NCI-H2196 treated with DMSO at 0.1 percent for 48 hours (cell line): Measurements from ENCODE around the gene BPIFB4.

Experiments used
- DNase-seq: peaks from one replicate; lab custom pipeline; 2025; ENCODE audit not compliant: unreplicated experiment; lab: John Stamatoyannopoulos, UW

Gene BPIFB4

DNA sequence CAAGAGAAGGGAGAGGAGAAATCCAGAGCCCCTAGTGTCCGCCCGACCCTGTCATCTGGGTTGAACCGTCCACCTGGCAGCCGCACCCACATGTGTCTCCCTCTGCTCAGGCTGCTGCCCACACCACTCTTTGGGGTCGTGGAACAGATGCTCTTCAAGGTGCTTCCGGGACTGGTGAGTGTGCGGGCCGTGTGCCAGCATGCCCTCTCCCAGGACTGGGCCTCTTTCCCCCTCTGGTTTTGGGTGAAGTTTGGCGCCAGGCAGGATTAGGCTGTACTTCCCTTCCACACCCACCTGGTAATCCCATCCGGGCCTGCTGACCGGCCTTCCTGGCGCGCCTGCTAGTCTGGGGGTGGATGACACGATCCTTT, 17.8 kb upstream of the BPIFB4 start:
- DNase-seq: no peak

DNA sequence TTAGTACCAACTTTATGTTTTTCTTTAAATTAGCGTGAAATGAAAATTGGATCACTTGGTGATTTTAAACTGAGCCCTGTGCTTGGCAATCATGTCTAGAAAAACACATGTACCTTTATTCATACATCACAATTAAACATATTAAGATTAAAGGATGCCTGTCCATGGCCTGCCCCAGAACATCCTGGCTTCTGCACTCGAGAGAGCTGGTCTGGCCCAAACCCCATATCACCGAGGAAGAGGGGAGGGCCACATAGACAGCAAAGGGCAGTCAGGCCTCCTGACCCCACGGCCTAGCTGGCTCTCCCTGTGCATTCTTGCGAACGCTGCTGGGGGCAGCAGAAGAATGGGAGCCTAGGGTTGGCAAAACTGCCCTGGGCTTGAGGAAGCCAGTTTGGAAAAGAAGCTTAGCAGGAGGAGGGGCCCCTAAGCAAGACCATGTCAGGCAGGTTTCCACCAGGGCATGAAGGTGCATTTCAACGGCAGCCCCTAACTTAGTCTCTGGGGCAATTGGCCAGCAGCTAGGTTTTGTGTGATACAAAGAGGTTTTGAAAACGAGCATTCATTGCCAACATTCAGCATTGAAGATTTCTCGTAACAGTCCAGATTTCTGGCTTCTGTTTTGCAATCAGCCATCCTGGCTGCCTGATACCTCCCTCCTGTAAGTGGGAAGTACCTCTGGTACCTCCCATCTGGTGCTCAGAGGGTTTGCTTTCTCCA, 17.2 kb upstream of the BPIFB4 start:
- DNase-seq: no peak

DNA sequence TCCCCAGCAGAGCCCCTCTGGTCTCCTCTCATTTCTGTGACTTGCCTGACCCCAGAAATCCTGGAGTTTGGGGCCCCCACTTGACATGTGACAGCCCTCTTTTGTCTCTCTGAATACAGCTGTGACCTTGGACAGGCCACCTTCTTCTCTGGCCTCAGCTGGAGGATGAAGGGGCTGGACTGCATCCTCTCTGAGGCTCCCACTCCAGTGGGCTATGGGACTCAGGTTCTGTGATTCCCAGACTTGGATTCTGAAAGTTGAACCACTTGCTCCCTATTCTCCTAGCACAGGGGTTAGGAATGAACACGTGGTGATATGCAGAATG, 16.7 kb upstream of the BPIFB4 start:
- no peak for DNase-seq

DNA sequence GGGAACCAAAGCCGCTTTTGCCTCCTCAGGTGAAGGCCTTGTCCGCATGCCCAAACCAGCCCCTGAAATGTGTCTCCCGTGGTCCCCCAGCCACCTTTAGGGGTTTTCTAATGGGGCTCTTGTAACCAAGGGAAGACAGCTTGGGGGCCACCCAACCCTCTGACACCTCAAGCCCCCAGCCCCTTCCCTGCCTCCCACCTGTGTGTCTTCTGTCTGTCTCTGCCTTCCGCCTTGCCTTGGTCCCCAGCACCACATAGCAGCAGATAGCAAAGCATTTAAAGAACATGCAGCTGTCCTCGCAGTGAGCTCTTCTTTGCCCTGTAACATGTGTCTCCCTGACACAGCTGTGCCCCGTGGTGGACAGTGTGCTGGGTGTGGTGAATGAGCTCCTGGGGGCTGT, 16.2 kb upstream of the BPIFB4 start:
- DNase-seq: no peak

DNA sequence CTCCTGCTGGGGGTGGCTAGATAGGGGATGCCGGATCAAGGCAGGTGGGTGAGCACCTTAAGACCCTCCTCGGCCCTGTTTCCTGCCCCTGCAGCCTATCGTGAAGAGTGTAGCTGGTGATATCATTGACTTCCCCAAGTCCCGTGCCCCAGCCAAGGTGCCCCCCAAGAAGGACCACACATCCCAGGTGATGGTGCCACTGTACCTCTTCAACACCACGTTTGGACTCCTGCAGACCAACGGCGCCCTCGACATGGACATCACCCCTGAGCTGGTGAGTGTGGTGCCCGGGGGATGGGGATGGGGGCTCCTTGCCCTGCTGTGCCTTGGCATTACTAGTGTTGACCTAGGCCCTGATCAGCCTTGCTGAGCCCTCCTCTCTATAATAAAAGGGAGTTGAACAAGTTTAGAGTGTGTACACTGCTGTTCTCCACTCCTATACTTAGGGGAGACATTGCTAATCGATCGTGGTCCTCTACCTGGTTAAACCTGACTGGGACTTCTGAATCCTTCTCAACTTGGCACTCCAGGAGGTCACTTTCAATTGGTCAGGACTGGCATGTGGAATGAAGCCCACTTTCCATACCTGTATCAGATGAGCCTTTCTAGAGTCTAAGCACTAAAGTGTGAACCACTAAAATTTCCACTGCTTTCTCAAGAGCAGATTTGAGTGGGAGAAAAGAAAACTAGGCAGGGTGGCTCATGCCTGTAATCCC, 14.7 kb upstream of the BPIFB4 start:
- no peak for DNase-seq

DNA sequence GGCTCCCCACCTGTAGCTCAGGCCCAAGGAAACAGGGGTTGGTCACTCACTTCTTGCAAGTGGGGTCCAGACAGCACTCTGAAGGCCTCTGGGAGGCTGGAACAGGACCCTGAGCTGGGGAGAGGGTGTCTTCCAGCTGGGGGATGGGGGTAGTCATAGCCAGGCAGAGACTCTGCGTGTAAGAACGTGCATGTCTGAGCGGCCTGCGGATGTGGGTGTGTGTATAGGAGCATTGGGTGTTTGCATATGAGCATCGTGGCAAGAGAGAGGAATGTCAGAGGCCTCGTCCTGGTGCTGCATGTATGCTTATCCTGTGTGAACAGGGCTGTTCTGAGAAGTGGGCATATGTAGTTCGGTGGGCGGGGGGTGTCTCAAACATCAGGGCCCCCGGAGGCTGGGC, 13.7 kb upstream of the BPIFB4 start:
- DNase-seq: no peak

DNA sequence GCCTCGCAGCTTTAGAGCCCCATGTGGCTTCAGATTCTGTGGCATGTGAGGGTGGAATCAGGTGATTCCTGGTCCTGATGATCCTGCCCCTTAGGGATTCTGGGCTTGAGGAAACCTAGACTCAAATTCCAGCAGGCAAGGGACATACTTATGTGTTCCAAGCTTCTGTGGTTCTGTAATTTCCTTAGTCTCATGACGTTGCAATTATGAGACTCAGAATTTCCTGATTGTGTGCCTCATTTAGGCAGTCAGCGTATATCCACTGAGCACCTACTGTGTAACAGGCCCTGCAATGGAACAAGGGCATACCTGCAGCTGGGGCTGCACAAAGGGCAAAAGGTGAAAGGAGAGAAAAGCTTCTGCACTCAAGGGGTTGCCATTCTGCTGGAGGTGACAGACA, 11.6 kb upstream of the BPIFB4 start:
- no peak for DNase-seq

DNA sequence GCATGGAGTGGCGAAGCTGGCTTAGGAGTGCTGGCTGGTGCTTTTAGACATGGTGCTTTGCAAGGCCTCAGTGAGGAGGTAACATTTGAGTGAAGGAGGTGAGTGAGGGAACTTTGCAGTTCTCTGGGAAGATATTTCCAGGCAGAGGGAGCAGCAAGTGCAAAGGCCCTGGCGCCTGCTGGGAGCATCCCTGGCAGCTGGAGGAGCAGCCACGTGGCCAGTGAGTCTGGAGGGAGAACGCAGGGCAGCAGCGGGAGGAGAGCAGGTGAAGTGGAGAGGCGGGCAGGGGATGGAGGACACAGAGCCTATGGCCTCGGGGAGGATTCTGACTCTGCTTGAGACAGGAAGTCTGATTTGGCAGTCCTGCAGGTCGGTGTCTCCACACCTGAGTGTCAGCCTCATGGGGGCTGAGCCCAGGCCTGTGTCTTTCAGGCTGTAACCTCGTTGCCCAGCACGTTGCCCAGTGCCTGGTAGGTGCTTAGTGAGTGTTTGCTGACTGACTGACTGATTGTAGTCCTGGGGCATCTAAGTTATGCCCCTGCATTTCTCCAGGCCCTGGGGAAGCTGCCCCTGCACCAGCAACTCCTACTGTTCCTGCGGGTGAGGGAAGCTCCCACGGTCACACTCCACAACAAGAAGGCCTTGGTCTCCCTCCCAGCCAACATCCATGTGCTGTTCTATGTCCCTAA, 11.0 kb upstream of the BPIFB4 start:
- DNase-seq: no peak

DNA sequence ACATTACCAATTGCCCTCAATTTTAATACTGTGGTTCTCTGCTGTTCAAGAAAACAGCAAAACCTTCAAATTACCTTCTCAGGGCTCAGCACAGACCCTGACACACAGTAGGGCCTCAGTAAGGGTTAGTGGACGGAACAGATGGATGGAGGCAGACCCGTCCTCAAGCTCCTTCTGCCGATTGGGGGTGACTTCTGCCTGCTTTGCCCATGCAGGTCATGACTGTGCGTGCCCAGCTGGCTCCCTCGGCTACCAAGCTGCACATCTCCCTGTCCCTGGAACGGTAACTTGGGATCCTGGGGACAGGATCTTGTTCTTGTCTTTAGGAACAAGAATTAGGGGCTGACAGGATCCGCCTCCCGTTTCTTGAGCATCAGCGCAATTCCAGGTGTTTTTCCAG, 9.8 kb upstream of the BPIFB4 start:
- no peak for DNase-seq

DNA sequence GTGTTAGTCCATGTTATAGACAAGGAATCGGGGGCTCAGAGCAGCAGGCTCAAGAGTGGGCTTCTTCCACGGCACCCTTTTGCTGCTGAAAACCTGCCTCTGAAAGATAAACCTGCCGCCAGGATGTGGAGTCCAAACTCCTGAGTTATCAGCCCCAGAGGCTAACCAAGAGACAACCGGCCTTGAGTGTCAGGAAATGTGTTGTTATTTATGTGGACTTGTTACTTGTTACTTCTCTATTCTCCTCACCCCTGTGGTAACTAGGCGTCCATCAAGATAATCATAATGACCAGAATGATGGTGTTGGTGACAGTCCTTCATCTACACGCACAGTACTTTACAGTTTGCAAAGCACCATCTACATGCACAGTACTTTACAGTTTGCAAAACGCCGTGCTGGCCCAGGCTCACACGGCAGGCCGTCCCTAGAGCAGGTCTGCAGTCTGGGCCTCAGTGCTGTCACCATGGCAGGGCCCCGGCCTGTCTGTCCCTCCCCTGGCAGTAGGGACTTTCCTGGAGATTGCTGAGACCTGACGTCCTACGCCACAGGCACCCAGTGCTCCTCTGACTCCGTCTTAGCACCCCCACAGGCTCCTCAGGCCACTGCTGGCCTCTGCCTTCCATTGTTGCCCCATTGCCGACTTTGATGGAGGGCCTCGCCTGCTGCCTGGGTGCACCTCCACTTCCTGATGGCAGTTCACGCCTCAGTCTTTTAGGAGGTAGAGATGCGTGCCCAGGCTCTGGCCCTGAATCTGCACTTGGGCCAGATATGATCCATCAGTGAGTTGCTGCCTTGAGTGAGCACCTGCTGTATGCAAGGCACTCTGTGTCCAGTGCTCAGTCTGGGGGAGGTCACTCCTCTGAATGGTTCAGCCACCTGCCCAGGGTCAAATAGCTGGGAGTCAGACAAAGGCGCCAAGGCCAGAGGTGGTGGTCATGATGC, 9.1 kb upstream of the BPIFB4 start:
- DNase-seq: no peak

DNA sequence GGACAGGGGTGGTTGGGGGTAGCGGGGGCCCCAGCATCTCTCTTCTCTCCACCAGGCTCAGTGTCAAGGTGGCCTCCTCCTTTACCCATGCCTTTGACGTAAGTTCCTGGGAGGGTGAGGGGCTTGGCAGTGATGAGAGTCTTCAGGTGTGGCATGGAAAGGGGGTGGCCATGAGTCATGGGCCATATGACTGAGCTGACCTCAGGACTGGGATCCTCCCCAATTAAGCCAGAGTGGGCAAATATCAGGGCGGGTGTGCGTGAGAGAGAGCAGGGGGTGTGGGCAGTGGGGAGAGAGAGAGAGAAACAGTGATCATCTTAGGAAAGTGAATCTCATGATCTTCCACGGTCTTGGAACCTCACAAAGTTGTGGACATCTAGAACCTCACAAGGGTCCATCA, 8.2 kb upstream of the BPIFB4 start:
- DNase-seq: no peak

DNA sequence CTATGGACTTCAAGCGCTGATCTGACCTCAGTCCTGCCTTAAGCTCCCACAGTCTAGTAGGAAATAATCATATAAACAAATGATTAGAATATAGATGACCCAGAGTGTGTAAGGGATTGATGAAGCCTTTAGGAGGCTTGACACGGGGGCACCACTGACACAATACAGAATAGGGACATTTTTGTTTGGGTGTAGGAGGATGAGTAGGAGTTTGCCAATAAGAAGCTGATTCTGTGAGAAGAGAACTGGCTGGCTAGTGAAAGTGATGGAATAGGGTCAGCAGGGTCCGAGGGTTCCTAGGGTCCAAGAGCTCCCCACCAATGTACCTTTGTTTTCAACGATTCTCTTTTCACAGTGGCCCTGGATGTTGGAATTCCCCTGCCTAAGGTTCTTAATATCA, 7.1 kb upstream of the BPIFB4 start:
- DNase-seq: no peak

DNA sequence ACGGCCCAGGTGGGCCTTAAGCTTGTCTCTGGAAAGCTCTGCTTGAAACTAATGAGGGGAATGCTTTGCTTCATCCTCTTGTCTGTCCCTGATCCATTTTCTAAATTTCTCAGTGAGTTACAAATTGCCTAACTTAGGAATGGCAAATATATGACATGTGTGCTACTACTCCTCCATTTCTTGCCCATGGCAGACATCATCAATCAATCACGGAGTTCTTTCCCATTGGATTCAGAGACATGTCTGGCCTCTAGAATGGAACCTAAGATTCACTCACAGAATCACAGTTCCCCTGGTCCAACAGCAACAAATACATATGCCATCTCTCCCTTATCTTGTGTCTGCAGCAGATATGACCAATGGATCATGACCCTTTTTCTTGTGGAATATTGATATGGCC, 6.6 kb upstream of the BPIFB4 start:
- no peak for DNase-seq

DNA sequence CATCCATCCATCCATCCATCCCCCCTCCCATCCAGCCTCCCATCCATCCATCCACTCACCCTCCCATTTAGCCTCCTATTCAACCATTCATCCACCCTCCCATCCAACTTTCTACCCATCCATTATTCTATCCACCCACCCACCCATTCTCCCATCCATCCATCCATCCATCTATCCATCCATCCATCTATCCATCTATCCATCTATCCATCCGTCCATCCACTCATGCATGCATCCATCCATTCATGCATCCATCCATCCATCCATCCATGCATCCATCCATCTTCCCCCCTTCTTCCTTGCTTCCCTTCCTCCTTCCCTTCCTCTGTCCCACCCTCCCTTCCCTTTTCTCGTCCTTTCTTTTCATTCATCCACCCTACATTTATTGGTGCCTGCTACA, 4.8 kb upstream of the BPIFB4 start:
- DNase-seq: no peak

DNA sequence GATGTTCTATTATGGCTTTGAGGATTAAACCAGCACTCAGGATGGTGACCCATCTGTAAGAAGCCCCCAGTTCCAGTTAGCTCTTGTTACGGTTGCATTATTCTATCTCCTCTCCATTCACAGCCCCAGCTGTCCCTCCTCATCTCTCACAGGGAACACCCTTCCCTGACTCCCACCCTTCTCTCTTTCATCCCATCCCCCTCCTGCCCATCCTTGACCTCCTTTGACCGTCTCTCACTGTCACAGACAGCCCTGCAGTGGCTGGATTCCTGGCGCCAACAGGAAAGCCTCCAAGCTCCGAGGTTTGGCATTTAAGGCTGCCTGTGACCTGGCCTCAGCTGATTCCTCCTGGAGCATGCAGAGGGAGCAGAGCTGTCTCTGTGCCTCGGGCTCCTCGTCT, 4.2 kb upstream of the BPIFB4 start:
- DNase-seq: no peak

DNA sequence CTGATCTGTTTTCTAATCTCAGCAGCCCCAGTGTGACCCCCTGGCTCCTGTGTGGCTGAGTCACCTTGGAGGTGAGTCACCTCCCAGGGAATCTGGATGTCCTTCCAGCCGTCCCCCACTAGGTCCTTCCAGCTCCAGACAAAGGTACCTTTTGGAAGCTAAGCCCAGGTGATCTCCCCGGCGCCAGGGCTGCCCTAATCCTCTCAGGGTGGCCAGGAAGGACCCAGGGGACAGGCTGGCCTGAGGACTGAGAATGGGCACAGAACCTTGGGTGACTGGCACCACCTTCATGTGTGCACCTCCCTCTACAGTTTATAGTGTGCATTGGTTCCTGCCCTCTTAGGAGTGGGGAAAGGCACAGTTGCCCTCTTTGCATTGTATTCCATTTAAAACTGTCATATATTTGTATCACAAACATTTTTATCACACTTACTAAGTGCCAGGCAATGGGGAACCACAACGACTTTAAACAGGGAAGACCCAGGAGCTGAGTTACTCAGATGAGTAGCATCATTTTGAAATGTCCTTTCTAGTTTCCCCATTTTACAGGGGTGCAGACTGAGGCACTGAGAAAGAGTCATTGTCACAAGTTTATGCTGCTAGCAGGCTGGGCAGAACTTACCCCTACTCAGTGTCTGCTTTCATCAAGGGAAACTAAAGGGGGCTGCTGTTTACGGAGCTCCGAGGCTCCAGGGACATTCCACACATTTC, 2.6 kb upstream of the BPIFB4 start:
- DNase-seq: no peak

DNA sequence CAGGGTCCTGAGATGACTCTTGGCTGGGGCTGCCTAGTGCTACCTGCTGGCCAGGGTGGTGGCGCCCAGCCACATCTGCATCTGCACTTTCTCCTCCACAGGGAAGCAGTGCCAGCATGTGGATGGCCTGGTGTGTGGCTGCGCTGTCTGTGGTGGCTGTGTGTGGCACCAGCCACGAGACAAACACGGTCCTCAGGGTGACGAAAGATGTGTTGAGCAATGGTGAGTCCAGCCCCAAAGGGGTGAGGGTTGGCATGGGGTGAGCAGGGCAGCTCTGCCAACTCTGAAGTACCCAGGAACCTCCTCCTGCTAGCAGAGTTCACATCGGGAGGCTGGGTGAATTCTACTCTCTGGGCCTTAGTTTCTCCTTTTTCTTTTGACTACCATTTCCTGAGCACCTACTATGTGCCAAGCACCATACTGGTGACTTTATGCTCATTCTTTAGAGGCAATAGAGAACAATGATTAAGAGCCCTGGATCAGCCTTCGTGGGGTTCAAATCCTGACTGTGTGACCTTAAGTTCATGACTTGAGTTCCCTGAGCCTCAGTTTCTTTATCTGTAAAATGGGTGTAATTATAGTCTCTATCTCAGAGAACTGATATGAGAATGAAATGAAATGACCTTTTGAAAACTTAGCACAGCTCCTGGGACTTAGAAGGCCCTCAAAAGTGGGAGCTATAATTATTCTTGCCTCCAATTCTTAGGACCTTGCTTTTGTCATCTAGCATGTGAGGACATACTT, 2.1 kb downstream of the BPIFB4 start:
- no peak for DNase-seq

DNA sequence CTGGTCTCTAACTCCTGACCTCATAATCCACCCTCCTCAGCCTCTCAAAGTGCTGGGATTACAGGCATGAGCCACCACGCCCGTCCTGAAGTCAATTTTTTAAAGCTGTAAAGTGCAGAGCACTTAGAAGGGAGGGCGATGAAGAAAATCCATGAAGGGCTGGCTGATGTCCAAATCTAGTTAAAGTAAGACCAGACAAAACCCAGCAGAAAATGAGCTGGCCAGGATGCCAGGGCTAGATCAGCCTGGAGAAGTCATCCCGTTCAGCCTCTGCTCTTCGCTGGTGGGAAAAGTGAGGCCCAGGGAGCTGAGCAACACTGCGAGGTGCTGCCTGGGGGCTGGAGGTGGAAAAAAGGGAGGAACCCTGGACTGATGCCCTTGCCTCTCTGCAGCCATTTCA, 3.1 kb downstream of the BPIFB4 start:
- DNase-seq: no peak

DNA sequence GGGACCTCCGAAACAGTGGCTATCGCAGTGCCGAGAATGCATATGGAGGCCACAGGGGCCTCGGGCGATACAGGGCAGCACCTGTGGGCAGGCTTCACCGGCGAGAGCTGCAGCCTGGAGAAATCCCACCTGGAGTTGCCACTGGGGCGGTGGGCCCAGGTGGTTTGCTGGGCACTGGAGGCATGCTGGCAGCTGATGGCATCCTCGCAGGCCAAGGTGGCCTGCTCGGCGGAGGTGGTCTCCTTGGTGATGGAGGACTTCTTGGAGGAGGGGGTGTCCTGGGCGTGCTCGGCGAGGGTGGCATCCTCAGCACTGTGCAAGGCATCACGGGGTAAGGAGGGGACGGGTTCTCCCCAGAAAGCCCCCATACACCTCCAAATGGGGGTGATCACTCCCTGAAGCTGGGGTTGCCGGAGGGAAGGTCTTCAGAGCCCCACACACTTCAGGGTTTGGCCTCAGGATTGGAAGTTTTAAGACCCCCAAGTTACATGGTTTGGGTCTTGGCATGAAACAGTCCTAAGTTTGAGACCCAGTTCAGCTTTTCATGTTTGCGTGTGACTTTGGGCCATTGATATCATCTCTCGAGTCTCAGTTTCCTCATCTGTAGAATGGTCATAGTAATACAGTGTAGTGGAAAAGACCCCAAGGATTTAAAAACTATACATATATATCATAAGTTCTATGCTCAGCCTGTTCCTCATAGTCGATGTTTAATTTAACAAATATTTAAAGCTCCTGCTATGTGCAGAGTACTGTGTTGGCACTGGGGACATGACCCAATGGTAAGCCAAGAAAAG, 4.3 kb downstream of the BPIFB4 start:
- DNase-seq: no peak
